HEK293T (cell line): Measurements from ENCODE around the gene ATG4D.
"Not testable (repeated sequence)": the region's sequence is repeated elsewhere in the genome, so short reads cannot be mapped to it uniquely, and the experiment has no call there.

Source experiments
- ARNT ChIP-seq: fragments of 450-650 bp; IDR thresholded peaks from 2 replicates; pipeline ENCODE4 v1.6.1; 2017; ENCODE audit warnings: mild to moderate bottlenecking
- BHLHE40 ChIP-seq: fragments of 450-650 bp; IDR thresholded peaks from 2 replicates; pipeline ENCODE4 v1.6.1; 2016; ENCODE audit warnings: mild to moderate bottlenecking, moderate library complexity, borderline replicate concordance
- CTBP1 ChIP-seq: fragments of 450-650 bp; IDR thresholded peaks from 2 replicates; pipeline ENCODE4 v1.6.1; 2016; ENCODE audit warnings: borderline replicate concordance
- ELF4 ChIP-seq: fragments of 450-650 bp; IDR thresholded peaks from 2 replicates; pipeline ENCODE4 v1.6.1; 2017; ENCODE audit warnings: antibody characterized with exemption
- FOXA1 ChIP-seq: fragments of 450-650 bp; IDR thresholded peaks from 2 replicates; pipeline ENCODE4 v1.6.1; 2016; ENCODE audit warnings: mild to moderate bottlenecking
- FOXM1 ChIP-seq: fragments of 450-650 bp; IDR thresholded peaks from 2 replicates; pipeline ENCODE4 v1.6.1; 2017; ENCODE audit warnings: mild to moderate bottlenecking, borderline replicate concordance
- L3MBTL2 ChIP-seq: fragments of 450-650 bp; conservative IDR thresholded peaks from 2 replicates; pipeline ENCODE4 v1.6.1; 2016; ENCODE audit warnings: mild to moderate bottlenecking
- NFRKB ChIP-seq: fragments of 450-650 bp; IDR thresholded peaks from 2 replicates; pipeline ENCODE4 v1.6.1; 2016; ENCODE audit warnings: mild to moderate bottlenecking, moderate library complexity
- PKNOX1 ChIP-seq: fragments of 450-650 bp; IDR thresholded peaks from 2 replicates; pipeline ENCODE4 v1.6.1; 2016
- SP1 ChIP-seq: fragments of 450-650 bp; IDR thresholded peaks from 2 replicates; pipeline ENCODE4 v1.6.1; 2017
- SUZ12 ChIP-seq: fragments of 450-650 bp; IDR thresholded peaks from 2 replicates; pipeline ENCODE4 v1.6.1; 2016; ENCODE audit warnings: mild to moderate bottlenecking
- TARDBP ChIP-seq: fragments of 450-650 bp; IDR thresholded peaks from 2 replicates; pipeline ENCODE4 v1.6.1; 2016
- ZNF384 ChIP-seq: fragments of 450-650 bp; IDR thresholded peaks from 2 replicates; pipeline ENCODE4 v1.6.1; 2016

DNA sequence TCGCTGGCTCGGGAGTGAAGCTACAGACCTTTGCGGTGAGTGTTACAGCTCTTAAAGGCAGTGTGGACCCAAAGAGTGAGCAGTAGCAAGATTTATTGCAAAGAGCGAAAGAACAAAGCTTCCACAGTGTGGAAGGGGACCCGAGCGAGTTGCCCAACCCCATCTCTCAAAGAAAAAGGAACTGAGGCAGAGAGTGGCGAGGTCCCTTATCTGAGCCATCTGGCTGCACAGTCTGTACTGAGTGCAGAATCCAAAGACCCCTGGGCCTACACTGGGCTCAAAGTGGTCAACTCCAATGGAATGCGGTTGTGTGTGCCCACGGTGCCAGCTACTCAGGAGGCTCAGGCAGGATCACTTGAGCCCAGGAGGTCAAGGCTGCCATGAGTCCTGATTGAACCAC, 4.7 kb upstream of the ATG4D start:
- TF ChIP-seq FOXA1, SUZ12, L3MBTL2, SP1, ELF4, BHLHE40, ARNT, FOXM1, ZNF384, TARDBP, NFRKB, PKNOX1, CTBP1: not testable (repeated sequence)
